Measurements from ENCODE around the gene RANBP1. TPM values are rescaled to one million over a fixed set of nuclear protein-coding genes. Genes with fewer than 3 reads are reported as not detected.

RANBP1 gene
- total RNA-seq, 1 experiment from 2014 or later, result 509 TPM

- intact Hi-C loops (cut with micrococcal nuclease; ENCODE audit: unreplicated experiment), result no loop called here
- DNase-seq (ENCODE audit: low spot score), result no peak
- Histone ChIP-seq H3K27me3 (replicated peaks; ENCODE audit: insufficient read depth, low read depth, low read length, poor library complexity) (no peaks in the 10 kb centered on the region), H3K27ac (ENCODE audit: low read depth, low read length, poor library complexity, severe bottlenecking) (no peak overlapping the region), H3K4me3 (ENCODE audit: low read depth, low read length, poor library complexity, severe bottlenecking) (no peak overlapping the region), H3K4me1 (ENCODE audit: insufficient read depth, low read length, poor library complexity, severe bottlenecking) (no peaks in the 10 kb centered on the region), H3K9me3 (ENCODE audit: low read depth, low read length, poor library complexity, severe bottlenecking) (no peaks in the 10 kb centered on the region), H3K36me3 (ENCODE audit: insufficient read depth, low read length, poor library complexity, severe bottlenecking) (no peaks in the 10 kb centered on the region)
- no peak for TF ChIP-seq CTCF (conservative IDR thresholded peaks at IDR 0.05; ENCODE audit: low read depth, low read length)
- no peak for TF ChIP-seq EZH2 (IDR thresholded peaks at IDR 0.05; ENCODE audit: borderline replicate concordance, low read depth, low read length, poor library complexity, severe bottlenecking)
- BruUV-seq (replicated peaks), result no TSS peak
- ChIA-PET CTCF (no interaction called here), POLR2A (ENCODE audit: low non-redundant PET) (no interaction called here)
These were observed 49.5 kb downstream of the RANBP1 start for GRCh38 chr22:20165421-20165820.

GRCh38 chr22:20165913-20166312 lies 50.0 kb downstream of the RANBP1 start:
- CTCF ChIA-PET, result no interaction called here

GRCh38 chr22:20166703-20167102 lies 50.8 kb downstream of the RANBP1 start:
- intact Hi-C loops (cut with micrococcal nuclease; ENCODE audit: unreplicated experiment), result no loop called here
- ChIA-PET CTCF (interaction anchor here (0.6 kb wide), 1 partner anchor 12 kb away, joined by 3 read pairs; no protein-coding TSS in a partner anchor), POLR2A (ENCODE audit: low non-redundant PET) (no interaction called here)
- no peak for DNase-seq (ENCODE audit: low spot score)
- no peak overlapping the region for H3K4me3 ChIP-seq (ENCODE audit: low read depth, low read length, poor library complexity, severe bottlenecking)
- BruUV-seq (replicated peaks), result no TSS peak
- no peaks in the 10 kb centered on the region for H3K27me3 ChIP-seq (replicated peaks; ENCODE audit: insufficient read depth, low read depth, low read length, poor library complexity)
- H3K9me3 ChIP-seq (ENCODE audit: low read depth, low read length, poor library complexity, severe bottlenecking), result no peaks in the 10 kb centered on the region
- TF ChIP-seq CTCF (conservative IDR thresholded peaks at IDR 0.05; ENCODE audit: low read depth, low read length) (no peak), EZH2 (IDR thresholded peaks at IDR 0.05; ENCODE audit: borderline replicate concordance, low read depth, low read length, poor library complexity, severe bottlenecking) (no peak)
- no peaks in the 10 kb centered on the region for H3K36me3 ChIP-seq (ENCODE audit: insufficient read depth, low read length, poor library complexity, severe bottlenecking)
- no peak overlapping the region for H3K27ac ChIP-seq (ENCODE audit: low read depth, low read length, poor library complexity, severe bottlenecking)
- no peaks in the 10 kb centered on the region for H3K4me1 ChIP-seq (ENCODE audit: insufficient read depth, low read length, poor library complexity, severe bottlenecking)

More at GRCh38 chr22:20165913-20166312, 50.0 kb downstream of the RANBP1 start:
- H3K9me3 ChIP-seq (ENCODE audit: low read depth, low read length, poor library complexity, severe bottlenecking), result no peaks in the 10 kb centered on the region
- no peaks in the 10 kb centered on the region for H3K36me3 ChIP-seq (ENCODE audit: insufficient read depth, low read length, poor library complexity, severe bottlenecking)
- no peak overlapping the region for H3K4me3 ChIP-seq (ENCODE audit: low read depth, low read length, poor library complexity, severe bottlenecking)
- H3K4me1 ChIP-seq (ENCODE audit: insufficient read depth, low read length, poor library complexity, severe bottlenecking), result no peaks in the 10 kb centered on the region
- H3K27ac ChIP-seq (ENCODE audit: low read depth, low read length, poor library complexity, severe bottlenecking), result no peak overlapping the region
- POLR2A ChIA-PET (ENCODE audit: low non-redundant PET), result no interaction called here
- intact Hi-C loops (cut with micrococcal nuclease; ENCODE audit: unreplicated experiment), result no loop called here
- no peak for DNase-seq (ENCODE audit: low spot score)
- no peak for TF ChIP-seq CTCF (conservative IDR thresholded peaks at IDR 0.05; ENCODE audit: low read depth, low read length)
- no peak for TF ChIP-seq EZH2 (IDR thresholded peaks at IDR 0.05; ENCODE audit: borderline replicate concordance, low read depth, low read length, poor library complexity, severe bottlenecking)
- no TSS peak for BruUV-seq (replicated peaks)
- no peaks in the 10 kb centered on the region for H3K27me3 ChIP-seq (replicated peaks; ENCODE audit: insufficient read depth, low read depth, low read length, poor library complexity)

All from A673 (cell line).